Stimulated activated CD8-positive, alpha-beta memory T cell treated with anti-CD3 and anti-CD28 coated beads, Interleukin-2, amount 100 ng/mL, for 48 hours (primary cell): ENCODE measurements around the gene RHOB.
"Not testable (repeated sequence)": the region's sequence is repeated elsewhere in the genome, so short reads cannot be mapped to it uniquely, and the experiment has no call there.

Experiments
- DNase-seq, 2 donors: peaks; one replicate each; pipeline ENCODE4 v3.0.0-alpha.2; 2020; ENCODE audit warnings: low read depth in 2 of 2

RHOB gene

GRCh38 chr2:20452551-20452950 lies 5.7 kb downstream of the RHOB start:
- DNase-seq, result no peak

GRCh38 chr2:20453087-20453486 lies 6.2 kb downstream of the RHOB start:
- no peak for DNase-seq

- DNase-seq, result no peak
Measured at GRCh38 chr2:20454036-20454981, 7.4 kb downstream of the RHOB start.

DNA sequence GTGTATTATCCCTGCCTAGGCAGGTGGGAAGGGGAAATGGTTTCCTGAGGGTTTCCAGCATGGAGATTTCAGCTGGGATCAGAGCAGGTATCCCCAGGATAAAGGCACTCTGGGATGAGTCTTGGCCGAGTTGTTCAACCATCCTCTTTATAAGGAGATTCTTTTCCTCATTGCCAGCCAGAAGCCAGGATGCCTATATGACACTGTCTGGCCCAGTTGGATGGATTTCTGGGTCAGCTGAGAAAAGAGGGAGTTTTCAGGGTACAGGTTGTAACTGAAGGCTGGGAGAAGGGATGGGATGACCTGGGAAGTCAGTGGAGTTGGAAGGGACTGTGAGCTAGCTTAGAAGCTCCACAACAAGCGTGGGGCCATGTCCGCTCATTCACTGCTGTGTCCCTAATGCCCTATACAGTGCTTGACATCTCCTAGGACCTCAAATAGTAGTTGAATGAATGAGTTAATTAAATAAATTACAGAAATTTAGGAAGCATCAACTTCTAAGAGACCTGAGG lies 8.3 kb downstream of the RHOB start:
- no peak for DNase-seq

- no peak for DNase-seq
Measured at GRCh38 chr2:20456116-20456571, 9.3 kb downstream of the RHOB start.

DNA sequence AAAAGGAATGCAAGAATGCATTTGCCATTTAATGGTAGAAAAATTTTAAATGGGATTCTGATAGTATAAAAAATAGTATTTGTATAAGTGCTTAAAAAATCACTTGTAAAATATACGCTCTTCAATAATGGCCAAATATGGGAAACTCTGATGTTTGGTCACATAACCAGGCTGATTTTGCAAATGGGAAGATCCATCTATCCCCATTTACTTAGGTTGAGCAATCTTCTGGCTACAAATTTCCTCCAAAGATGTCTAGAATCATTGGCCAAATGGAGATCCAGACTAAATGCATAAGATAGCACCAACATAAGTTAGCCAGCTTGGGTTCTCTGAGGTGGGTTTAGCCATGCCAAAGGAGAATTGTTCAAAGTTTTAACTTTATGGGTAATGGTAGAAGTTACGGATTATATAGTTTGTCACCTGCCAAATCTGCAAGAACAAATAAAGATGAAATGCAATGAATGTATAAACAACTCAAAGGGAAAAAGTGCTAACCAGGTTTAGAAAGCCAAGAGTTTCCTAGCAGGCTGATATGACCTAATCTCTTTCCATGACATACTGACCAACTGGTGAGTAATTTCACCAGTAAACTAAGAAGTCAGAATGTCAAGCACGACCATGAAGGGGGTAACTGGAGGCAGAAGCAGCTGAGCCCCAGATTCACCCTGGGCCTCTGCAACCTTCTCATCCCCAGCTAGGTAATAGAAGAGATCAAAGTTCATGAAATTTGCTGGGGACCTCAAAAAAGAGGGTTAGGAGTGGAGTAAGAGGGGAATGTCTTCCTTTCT lies 10.0 kb downstream of the RHOB start:
- no peak for DNase-seq

DNA sequence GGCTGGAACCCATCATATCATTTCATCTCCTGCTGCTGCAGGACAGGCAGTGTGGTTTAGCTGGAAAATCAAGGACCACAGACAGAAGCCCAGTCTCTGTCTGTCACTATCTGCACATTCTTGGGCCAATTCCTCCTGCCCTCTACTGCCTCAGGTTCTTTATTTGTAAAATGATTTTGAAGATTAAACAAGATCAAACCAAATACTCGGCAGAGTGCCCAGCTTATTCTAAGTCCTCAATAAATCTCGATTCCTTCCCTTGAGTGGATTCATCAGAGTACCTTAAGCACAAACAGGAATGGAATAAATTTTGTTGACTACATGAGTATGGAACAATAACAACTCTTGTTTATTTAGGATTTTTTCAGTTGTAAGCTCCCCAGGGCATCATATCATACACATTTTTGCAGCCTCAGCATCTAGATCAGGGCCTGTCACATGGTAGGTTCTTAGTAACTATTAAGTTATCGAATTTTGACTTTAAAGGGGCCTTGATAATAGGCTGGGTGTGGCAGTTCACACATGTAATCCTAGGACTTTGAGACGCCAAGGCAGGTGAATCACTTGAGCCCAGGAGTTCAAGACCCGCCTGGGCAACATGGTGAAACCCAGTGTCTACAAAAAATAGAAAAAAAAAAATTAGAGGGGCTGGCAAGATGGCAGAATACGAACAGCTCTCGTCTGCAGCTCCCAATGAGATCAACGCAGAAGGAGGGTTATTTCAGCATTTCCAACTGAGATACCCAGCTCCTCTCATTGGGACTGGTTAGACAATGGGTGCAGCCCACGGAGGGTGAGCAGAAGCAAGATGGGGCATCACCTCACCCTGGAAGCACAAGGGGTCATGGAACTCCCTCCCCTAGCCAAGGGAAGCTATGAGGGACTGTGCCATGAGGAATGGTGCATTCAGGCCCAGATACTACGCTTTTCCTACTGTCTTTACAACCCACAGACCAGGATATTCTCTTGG lies 11.1 kb downstream of the RHOB start:
- DNase-seq, result no peak

DNA sequence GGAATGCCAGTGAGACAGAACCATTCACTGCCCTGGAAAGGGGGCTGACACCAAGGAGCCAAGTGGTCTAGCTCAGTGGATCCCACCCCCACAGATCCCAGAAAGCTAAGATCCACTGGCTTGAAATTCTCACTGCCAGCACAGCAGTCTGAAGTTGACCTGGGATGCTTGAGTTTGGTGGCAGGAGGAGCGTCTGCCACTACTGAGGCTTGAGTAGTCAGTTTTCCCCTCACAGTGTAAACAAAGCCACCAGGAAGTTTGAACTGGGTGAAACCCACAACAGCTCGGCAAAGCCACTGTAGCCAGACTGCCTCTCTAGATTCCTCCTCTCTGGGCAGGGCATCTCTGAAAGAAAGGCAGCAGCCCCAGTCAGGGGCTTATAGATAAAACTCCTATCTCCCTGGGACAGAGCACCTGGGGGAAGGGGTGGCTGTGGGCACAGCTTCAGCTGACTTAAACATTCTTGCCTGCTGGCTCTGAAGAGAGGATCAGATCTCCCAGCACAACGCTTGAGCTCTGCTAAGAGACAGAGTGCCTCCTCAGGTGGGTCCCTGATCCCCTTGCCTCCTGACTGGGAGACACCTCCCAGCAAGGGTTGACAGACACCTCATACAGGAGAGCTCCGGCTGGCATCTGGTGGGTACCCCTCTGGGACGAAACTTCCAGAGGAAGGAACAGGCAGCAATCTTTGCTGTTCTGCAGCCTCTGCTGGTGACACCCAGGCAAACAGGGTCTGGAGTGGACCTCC lies 12.0 kb downstream of the RHOB start:
- not testable (repeated sequence) for DNase-seq

DNA sequence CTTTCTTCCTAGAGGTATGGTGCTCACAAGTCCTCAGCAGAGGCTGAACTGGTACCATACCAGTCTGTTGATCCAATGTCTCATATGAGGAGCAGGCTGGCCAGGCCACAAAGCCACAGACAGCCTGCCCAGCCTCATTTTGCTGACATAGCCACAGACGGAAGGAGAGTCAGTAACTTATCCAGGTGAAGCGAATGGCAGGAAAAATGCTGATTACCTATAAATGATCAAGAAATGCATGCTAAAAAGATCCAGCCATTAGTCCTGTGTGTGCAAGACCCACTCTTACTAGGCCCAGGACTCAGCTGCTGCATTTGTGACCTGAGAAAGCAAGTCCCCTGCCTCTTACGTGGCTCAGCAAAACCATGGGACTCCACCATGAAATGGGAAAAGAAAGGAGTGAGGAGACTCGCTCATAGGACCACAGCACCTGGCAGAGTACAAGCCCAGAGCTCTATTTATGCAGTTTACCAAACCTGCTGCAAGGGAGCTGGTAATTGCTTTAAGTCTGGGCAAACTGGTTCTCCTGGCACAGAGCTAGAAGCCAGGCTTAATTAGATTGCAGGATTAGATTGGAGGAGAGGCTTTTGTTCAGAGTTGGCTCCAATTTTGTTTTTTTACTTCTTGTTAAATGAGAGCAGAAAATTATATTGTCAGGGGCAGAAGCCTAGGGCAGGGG lies 19.0 kb downstream of the RHOB start:
- no peak for DNase-seq

- DNase-seq, result no peak
Measured at GRCh38 chr2:20467789-20468548, 21.1 kb downstream of the RHOB start.

GRCh38 chr2:20468549-20469500 lies 22.0 kb downstream of the RHOB start:
- DNase-seq, result no peak

GRCh38 chr2:20469595-20469994 lies 22.7 kb downstream of the RHOB start:
- DNase-seq, result no peak

- DNase-seq, result no peak
Measured at GRCh38 chr2:20470211-20470610, 23.3 kb downstream of the RHOB start.

- DNase-seq, result no peak
Measured at GRCh38 chr2:20471148-20471547, 24.3 kb downstream of the RHOB start.

DNA sequence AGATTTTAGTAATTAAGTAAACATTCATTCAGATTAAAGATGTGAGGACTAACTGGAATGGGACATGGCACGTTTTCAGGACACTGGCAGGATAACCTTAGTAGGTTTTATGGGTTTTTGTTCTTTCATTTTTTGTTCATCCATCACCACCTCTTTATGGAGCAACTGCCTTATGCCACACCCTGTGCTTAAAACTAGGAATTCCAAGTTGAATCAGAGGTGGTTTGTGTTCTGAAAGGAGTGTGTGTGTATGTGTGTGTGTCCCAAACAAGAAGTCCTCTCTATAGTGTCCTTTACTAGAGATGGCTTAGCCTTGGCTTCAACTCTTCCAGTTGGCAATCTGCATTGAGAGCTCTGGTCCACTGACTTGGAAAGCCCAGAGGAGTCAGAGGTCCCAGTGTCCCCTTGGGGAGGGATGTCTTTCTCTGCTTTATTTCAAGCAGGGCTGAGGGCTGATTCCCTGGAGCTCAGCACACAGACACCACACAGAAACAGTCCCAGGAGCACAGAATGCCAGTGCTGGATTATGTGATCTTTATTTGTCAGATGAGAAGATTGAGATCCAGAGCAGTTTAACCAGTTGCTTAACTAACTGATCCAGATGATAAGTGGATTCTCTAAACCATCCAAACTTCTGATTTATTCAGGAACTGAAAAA lies 25.2 kb downstream of the RHOB start:
- DNase-seq, result no peak

GRCh38 chr2:20472569-20472968 lies 25.7 kb downstream of the RHOB start:
- no peak for DNase-seq

- DNase-seq, result no peak
Measured at GRCh38 chr2:20473128-20473527, 26.3 kb downstream of the RHOB start.
